HL-60 (cell line): Measurements from ENCODE around the gene VMAC.

Experiments used
- DNase-seq, 2 experiments: peaks; one replicate each; pipeline ENCODE4 v3.0.0-alpha.2; 2010 to 2020; ENCODE audit warnings: low read depth in 1 of 2, low spot score in 1 of 2
- H3K27ac ChIP-seq: fragments of 250-450 bp; sonication (Bioruptor Pico); replicated peaks from 2 replicates; pipeline ENCODE4 v1.5.1; 2020; ENCODE audit warnings: mild to moderate bottlenecking, moderate library complexity
- H3K27me3 ChIP-seq: fragments of 250-450 bp; sonication (Bioruptor Pico); 2 replicates; pipeline ENCODE4 v1.5.1; 2021; ENCODE audit warnings: mild to moderate bottlenecking, moderate library complexity; ENCODE audit not compliant: insufficient read depth, poor library complexity, severe bottlenecking
- H3K4me3 ChIP-seq: replicated peaks from 2 replicates; pipeline ENCODE4 v1.5.1; 2011; ENCODE audit warnings: mild to moderate bottlenecking, control low read depth, low read length; ENCODE audit not compliant: insufficient read depth
- GABPA ChIP-seq: IDR thresholded peaks from 2 replicates; pipeline ENCODE4 v1.6.1; 2012; ENCODE audit warnings: low read depth
- POLR2AphosphoS5 ChIP-seq: IDR thresholded peaks from 2 replicates; pipeline ENCODE4 v1.6.1; 2012; ENCODE audit warnings: low read depth
- REST ChIP-seq: IDR thresholded peaks from 2 replicates; pipeline ENCODE4 v1.6.1; 2012; ENCODE audit warnings: low read depth; ENCODE audit not compliant: insufficient replicate concordance
- SPI1 ChIP-seq: IDR thresholded peaks from 2 replicates; pipeline ENCODE4 v1.6.1; 2012; ENCODE audit warnings: low read depth, mild to moderate bottlenecking, borderline replicate concordance
- TF ChIP-seq, protein P1 (sequence below): IDR thresholded peaks from one replicate; pipeline ENCODE4 v1.5.1; 2011; ENCODE audit warnings: low read length, control low read depth, inconsistent platforms; ENCODE audit not compliant: insufficient read depth

VMAC gene

GRCh38 chr19:5932609-5933262, 28.1 kb downstream of the VMAC start:
- Histone ChIP-seq H3K4me3 (no peak overlapping the region), H3K27ac (no peak overlapping the region), H3K27me3 (no peaks in the 10 kb centered on the region)
- no peak for DNase-seq
- TF ChIP-seq POLR2AphosphoS5 (no peak), REST (no peak), SPI1 (no peak), GABPA (no peak)
- TF ChIP-seq, protein P1, sequence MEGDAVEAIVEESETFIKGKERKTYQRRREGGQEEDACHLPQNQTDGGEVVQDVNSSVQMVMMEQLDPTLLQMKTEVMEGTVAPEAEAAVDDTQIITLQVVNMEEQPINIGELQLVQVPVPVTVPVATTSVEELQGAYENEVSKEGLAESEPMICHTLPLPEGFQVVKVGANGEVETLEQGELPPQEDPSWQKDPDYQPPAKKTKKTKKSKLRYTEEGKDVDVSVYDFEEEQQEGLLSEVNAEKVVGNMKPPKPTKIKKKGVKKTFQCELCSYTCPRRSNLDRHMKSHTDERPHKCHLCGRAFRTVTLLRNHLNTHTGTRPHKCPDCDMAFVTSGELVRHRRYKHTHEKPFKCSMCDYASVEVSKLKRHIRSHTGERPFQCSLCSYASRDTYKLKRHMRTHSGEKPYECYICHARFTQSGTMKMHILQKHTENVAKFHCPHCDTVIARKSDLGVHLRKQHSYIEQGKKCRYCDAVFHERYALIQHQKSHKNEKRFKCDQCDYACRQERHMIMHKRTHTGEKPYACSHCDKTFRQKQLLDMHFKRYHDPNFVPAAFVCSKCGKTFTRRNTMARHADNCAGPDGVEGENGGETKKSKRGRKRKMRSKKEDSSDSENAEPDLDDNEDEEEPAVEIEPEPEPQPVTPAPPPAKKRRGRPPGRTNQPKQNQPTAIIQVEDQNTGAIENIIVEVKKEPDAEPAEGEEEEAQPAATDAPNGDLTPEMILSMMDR: no peak

DNA sequence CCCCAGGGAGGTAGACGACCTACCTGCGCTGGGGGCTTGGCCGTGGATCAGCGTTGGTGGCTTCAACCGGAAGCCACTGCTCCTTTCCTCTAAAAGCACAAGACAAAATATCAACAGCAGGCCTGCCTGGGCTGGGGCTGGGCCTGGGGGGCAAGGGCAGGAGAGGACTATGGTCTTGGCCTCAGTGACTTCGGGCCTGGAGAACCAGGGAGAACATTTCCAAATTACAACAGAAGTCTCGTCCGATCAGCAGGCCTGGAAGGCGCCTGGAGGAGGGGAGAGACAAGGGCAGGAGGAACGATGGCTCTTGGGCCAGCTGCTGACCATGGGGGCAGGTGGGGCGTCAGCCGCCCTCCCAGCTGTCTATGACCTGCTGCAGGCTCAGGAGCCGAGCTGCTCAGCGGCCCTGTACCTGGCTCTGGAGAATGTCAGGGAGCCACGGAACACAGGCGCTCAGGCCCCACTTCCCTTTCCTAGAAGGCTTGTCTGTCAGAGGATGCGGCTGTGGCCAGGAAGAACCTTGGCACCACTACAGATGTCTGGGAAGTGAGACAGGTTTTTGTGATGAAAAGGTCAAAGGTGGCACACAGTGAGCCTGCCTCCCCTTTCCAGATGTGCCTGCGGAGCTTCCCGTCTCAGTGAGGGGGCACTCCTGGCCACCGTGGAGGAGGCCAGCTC, 28.9 kb downstream of the VMAC start:
- no peak overlapping the region for H3K27ac ChIP-seq
- DNase-seq: no peak
- TF ChIP-seq SPI1: no peak
- TF ChIP-seq, protein P1: no peak
- no peak for TF ChIP-seq POLR2AphosphoS5
- TF ChIP-seq GABPA: no peak
- no peak for TF ChIP-seq REST
- no peaks in the 10 kb centered on the region for H3K27me3 ChIP-seq
- H3K4me3 ChIP-seq: no peak overlapping the region

DNA sequence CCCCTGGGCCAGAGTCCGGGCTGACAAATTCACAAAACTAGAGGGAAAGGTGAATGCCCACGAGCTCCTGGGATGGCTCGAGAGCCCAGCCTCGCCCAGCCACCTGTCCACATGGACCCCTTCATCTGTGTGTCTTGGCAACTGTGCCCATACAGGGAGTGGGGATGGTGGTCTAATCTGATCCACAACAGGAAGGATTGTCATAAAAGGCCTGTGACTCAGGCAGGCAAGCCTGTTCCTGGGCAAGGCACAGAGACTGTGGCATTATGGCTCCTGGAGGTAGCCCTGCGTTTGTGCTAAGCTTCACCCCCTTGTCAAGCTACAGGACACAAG, 29.4 kb downstream of the VMAC start:
- H3K4me3 ChIP-seq: no peak overlapping the region
- no peak for DNase-seq
- no peak overlapping the region for H3K27ac ChIP-seq
- no peaks in the 10 kb centered on the region for H3K27me3 ChIP-seq
- no peak for TF ChIP-seq POLR2AphosphoS5
- no peak for TF ChIP-seq REST
- TF ChIP-seq GABPA: no peak
- TF ChIP-seq, protein P1: no peak
- TF ChIP-seq SPI1: no peak
